HG03378 (cell line): ENCODE measurements around the gene SMYD5.

Source experiments
- ATAC-seq: cut with Tn5 transposase; IDR thresholded peaks from one replicate; pipeline ENCODE4 v1.9.1; 2021; ENCODE audit warnings: mild to moderate bottlenecking, moderate library complexity; ENCODE audit not compliant: unreplicated experiment

The SMYD5 gene

GRCh38 chr2:73237168-73237567 lies 23.1 kb downstream of the SMYD5 start:
- no peak for ATAC-seq

- ATAC-seq: no peak
Observed at GRCh38 chr2:73238149-73238548, 24.1 kb downstream of the SMYD5 start.

- ATAC-seq: no peak
Observed at GRCh38 chr2:73238976-73239375, 24.9 kb downstream of the SMYD5 start.

- ATAC-seq: no peak
Observed at GRCh38 chr2:73239776-73240175, 25.7 kb downstream of the SMYD5 start.

GRCh38 chr2:73243884-73244570 lies 30.0 kb downstream of the SMYD5 start:
- no peak for ATAC-seq

- ATAC-seq: no peak
Observed at GRCh38 chr2:73244580-73244979, 30.5 kb downstream of the SMYD5 start.

- no peak for ATAC-seq
Observed at GRCh38 chr2:73246850-73247249, 32.8 kb downstream of the SMYD5 start.

DNA sequence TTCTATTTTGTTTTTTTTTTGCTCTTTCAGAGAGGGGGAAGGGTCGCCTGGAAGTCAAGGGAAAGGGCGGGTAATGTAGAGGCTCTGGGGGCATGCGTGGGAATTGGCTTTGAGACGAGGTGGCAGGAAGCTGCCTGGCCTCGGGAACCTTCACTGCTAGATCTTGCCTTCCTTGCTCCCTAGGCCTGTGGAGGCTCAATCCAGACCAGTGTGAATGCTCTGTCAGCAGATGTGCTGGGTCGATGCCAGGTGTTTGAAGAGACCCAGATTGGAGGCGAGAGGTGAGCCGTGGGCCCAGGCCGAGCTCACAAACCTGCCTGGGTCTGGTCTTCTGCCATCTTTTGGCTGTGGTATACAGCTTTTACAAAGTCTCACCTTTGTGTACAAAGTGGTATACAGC lies 35.6 kb downstream of the SMYD5 start:
- no peak for ATAC-seq

DNA sequence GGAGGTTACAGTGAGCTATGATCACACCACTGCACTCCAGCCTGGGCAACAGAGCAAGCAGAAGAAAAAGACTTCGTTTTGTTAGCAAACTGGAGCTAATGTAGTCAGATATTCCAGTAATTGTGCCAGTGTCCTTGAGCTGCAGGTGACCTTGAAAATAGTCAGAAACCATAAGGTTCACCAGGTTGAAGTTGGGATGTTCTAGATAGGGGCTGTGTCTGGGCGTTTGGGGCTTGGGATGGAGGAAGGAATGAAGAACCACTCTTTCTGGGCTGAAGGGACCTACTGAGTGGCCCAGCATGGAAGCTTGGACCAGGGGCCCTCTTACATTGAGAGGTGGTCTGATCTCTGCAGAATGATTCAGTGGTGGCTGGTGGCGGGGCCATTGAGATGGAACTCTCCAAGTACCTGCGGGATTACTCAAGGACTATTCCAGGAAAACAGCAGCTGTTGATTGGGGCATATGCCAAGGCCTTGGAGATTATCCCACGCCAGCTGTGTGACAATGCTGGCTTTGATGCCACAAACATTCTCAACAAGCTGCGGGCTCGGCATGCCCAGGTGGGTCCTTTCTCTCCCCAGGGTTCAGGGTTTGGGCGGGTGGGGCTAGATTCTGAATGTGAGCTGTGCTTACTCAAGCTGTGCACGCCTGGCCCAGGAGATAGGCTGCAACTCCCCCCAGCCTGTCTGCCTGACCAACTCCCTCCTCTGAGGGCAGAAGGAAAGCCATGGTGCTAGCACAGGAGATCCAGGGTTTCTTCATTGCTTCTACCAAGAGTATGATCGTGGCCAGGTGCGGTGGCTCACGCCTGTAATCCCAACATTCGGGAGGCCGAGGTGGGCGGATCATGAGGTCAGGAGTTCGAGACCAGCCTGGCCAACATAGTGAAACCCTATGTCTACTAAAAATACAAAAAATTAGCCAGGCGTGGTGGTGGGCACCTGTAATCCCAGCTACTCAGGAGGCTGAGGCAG lies 37.1 kb downstream of the SMYD5 start:
- ATAC-seq: no peak

- ATAC-seq: no peak
Observed at GRCh38 chr2:73252238-73253027, 38.4 kb downstream of the SMYD5 start.

DNA sequence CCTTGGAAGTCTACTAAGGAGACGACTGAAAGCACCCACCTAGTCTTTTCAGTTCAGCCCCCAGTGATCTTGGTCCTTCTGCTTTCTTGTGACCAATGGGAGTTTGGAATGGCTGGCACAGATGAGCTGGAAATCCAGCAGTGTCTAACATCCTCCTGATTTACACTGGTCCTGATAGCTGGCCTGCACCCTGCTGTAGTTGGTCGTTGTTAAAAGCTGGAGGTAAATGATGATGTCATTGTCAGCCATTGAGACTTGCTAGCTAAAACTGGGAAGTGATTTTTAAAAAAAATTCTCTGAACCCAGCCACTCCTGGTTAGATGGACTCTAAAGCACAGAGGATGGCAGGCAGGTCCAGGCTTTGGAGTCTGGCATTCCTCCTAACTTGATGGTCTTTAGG lies 39.4 kb downstream of the SMYD5 start:
- no peak for ATAC-seq

GRCh38 chr2:73253901-73254300 lies 39.9 kb downstream of the SMYD5 start:
- no peak for ATAC-seq

DNA sequence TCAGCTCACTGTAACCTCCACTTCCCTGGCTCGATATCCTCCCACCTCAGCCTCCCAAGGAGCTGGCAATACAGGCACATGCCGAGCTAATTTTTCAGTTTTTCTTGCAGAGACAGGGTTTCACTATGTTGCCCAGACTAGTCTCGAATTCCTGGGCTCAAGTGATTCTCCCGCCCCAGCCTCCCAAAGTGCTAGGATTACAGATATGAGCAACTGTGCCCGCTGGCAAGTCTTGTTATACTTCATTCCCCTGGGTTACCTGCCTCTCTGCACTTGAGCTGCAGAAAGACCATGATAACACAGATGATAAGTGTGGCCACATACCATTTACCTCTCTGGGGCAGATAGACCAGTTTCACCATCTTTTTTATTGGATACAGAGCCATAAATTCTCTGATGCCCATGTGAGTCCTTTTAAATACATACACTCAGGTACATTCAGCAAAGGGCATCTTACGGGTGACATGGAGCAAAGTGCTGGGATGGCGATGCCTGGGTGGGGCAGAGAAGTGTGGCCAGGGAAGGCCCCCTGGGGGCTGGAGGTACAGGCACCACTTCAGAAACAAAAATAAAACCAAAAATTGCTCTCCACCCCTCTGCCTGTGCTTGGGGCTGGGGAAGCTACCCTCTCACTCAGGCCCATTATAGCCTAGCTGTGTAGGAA lies 40.4 kb downstream of the SMYD5 start:
- no peak for ATAC-seq

- no peak for ATAC-seq
Observed at GRCh38 chr2:73255007-73255644, 41.1 kb downstream of the SMYD5 start.

- no peak for ATAC-seq
Observed at GRCh38 chr2:73255907-73256617, 42.0 kb downstream of the SMYD5 start.

- no peak for ATAC-seq
Observed at GRCh38 chr2:73256618-73256922, 42.5 kb downstream of the SMYD5 start.

- ATAC-seq: no peak
Observed at GRCh38 chr2:73257021-73257420, 43.0 kb downstream of the SMYD5 start.

DNA sequence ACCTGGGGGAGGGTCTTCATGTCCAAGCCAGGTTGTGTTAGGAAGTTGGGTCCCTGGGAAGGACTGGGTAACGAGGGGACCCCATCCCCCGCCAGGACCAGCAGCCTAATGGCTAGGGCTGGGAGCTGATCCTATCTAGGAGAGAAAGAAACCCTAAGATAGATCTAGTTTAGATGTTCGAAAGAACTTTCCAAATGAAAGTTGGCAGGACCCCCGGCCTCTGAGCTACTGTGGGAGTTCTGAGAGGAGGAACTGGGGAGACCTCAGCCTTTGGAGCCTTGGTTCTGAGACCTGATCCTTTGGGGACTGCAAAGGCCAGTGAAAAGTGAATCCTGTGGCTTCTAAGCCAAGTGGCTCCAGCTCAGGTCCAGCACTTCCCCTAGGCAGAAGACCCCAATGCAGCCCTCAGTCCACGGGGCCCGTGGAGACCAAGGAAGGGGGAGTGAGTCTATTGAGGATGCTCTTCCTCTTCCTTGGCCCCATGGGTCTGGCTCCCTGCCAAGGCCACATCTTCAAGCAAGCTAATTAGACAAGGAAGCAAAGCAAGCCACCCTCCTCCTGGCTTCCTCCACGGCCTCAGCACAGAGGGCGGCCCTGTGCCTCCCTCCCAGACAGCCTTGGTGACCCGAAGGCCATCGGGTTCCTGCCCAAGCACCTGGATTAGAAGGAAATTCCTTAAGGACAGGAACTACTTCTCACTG lies 43.5 kb downstream of the SMYD5 start:
- ATAC-seq: no peak

- ATAC-seq: no peak
Observed at GRCh38 chr2:73258186-73258912, 44.3 kb downstream of the SMYD5 start.
